ENCODE results near the gene LRRC3. TPM values are rescaled to one million over a fixed set of nuclear protein-coding genes. Genes with fewer than 3 reads are reported as not detected.
"Not testable (repeated sequence)": the region's sequence is repeated elsewhere in the genome, so short reads cannot be mapped to it uniquely, and the experiment has no call there.

The LRRC3 gene
- polyA plus RNA-seq, 3 donors, result 4.1 to 6.0 (median 5.8) TPM

- DNase-seq (ENCODE audit: extremely low read depth in 1 of 11, low read depth in 9 of 11, low spot score in 4 of 11), result no peak
Measured at GRCh38 chr21:44466351-44466954, 11.1 kb downstream of the LRRC3 start.

GRCh38 chr21:44466996-44467858 lies 11.9 kb downstream of the LRRC3 start:
- no peak for DNase-seq (ENCODE audit: extremely low read depth in 1 of 11, low read depth in 9 of 11, low spot score in 4 of 11)

DNA sequence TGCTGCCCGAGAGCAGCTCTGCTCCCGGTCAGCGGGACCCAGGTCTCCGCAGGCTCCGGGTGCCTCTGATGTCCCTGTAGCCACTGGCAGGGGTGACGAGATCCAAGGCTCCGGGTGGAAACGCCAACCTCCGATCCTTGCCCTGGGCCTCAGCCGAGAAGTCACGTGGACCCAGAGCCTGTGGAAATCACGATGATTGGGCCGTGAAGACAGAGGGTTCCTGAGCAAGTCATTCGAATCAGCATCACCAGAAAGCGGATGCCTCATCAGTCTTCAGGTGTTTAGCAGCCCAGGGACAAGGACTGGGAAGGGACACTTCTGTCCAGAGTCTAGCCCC lies 12.5 kb downstream of the LRRC3 start:
- no peak for DNase-seq (ENCODE audit: extremely low read depth in 1 of 11, low read depth in 9 of 11, low spot score in 4 of 11)

GRCh38 chr21:44471341-44471740 lies 16.0 kb downstream of the LRRC3 start:
- DNase-seq (ENCODE audit: extremely low read depth in 1 of 11, low read depth in 9 of 11, low spot score in 4 of 11), result no peak

DNA sequence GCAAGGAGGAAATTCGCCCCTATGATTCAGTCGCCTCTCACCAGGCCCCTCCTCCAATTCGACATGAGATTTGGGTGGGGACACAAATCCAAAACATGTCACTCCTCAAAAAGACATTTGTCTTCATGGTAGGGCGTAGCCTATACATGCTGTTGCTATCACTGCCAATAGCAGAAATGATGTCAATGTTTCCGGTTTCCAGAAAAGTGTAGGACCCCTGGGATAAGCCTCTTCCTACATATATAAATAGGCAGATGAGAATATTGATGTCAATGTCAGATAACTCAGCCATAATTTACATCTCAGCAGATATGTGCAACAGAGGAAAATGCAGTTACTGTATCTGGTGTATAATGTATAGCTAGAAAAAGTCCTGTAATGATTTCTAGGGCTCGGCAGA lies 16.7 kb downstream of the LRRC3 start:
- no peak for DNase-seq (ENCODE audit: extremely low read depth in 1 of 11, low read depth in 9 of 11, low spot score in 4 of 11)

DNA sequence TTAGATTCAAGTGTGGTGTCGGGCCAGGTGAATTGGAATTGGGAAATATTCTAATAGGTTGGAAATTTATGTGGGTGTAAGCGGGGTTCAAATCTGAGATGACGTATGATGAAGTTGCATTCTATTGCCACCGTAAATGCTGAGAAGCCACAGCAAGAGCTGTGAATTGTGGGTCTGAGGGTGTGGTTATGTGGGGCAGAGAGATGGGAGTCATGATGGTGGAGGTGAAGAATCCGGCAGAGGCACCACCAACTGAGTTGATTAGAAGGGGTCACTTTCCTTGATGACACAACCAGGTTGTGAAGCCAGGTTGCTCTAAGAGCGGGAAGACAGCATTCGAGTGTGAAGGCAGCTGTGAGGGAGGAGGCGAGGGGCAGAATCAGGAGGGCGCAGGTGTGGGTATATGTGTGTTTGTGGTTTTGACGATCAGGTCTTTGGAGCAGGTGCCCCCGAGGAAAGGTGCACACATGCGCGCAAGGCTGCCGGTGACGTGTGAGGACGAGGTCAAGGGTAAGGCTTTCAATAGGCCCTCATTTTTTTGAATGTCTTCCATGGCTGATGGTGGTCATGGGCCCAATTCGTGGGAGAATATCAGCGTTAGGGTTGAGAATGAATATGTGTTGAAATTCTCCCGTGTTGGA lies 18.7 kb downstream of the LRRC3 start:
- no peak for DNase-seq (ENCODE audit: extremely low read depth in 1 of 11, low read depth in 9 of 11, low spot score in 4 of 11)

DNA sequence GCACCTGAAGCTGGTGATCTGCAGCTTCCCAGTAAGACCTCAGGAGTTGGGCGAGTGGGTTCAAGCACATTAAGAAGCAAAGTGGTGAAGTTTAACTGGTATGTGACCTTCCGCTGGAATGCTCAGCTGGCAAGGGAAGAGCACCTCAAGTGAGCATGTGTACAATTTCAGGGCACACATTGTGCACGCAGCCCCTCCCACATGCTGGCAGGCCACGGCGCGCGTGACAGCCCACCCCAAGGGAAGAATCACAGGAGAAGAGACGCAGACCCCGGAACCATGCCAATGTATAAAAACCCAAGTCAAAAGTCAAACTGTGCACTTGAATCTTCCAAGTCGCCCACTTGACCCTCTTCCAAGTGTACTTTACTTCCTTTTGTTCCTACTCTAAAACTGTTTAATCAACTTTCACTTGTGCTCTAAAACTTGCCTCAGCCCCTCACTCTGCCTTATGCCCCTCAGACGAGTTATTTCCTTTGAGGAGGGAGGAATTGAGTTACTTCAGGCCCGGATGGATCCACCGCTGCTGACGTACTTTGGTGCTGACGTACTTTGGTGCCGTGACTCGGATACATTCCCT lies 20.0 kb downstream of the LRRC3 start:
- no peak for DNase-seq (ENCODE audit: extremely low read depth in 1 of 11, low read depth in 9 of 11, low spot score in 4 of 11)

- DNase-seq (ENCODE audit: extremely low read depth in 1 of 11, low read depth in 9 of 11, low spot score in 4 of 11), result no peak
Measured at GRCh38 chr21:44477131-44477530, 21.8 kb downstream of the LRRC3 start.

DNA sequence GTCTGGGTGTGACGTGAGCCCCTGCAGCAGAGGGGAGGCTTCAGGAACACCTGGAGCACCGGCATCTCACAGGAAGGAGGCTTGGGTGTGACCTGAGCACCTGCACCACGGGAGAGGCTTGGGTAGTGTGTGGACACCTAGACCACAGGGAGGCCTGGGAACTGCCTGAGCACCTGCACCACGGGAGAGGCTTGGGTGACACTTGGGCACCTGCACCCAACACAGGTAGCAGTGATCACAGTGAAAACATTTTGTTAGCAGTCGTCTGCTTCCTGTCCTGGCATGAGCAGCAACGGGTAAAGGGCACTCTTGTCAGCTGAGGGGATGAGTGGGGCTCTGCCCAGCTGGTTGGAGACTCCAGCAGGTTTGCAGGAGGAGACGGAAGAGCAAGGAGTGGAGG lies 22.4 kb downstream of the LRRC3 start:
- no peak for DNase-seq (ENCODE audit: extremely low read depth in 1 of 11, low read depth in 9 of 11, low spot score in 4 of 11)

DNA sequence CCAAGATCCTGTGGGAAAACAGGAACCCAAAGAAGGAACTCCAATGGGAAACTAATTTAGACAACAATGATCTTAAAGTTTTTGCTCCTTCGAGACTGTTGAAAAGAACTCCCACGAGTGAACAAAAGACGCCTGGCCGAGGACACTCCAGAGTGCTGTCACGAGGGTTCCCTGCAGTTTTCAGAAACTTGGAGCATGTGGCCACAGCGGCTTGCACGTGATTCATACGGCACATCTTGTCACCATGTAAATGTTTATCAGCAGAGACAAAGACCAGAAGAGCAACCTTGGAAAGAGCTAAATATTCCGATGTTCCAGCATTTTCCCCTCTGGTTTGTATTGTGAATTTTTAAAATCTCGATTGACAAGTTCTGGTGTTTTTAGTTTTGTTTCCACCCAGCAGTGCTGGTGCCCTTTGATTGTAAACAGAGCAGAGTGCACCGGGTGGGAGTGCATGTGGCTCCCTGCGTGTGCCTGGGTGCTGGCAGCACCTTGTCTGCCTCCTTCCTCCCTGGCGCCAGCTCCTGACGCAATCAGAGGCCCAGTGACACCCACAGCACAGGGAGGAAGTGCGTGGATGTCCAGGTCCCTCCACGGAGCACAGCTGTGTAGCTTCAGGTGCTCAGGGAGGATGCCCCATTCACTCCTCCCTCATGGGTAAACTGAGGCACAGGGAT lies 23.0 kb downstream of the LRRC3 start:
- no peak for DNase-seq (ENCODE audit: extremely low read depth in 1 of 11, low read depth in 9 of 11, low spot score in 4 of 11)

GRCh38 chr21:44478801-44479167 lies 23.5 kb downstream of the LRRC3 start:
- DNase-seq (ENCODE audit: extremely low read depth in 1 of 11, low read depth in 9 of 11, low spot score in 4 of 11), result no peak

- DNase-seq (ENCODE audit: extremely low read depth in 1 of 11, low read depth in 9 of 11, low spot score in 4 of 11), result not testable (repeated sequence)
Measured at GRCh38 chr21:44479556-44480199, 24.4 kb downstream of the LRRC3 start.

DNA sequence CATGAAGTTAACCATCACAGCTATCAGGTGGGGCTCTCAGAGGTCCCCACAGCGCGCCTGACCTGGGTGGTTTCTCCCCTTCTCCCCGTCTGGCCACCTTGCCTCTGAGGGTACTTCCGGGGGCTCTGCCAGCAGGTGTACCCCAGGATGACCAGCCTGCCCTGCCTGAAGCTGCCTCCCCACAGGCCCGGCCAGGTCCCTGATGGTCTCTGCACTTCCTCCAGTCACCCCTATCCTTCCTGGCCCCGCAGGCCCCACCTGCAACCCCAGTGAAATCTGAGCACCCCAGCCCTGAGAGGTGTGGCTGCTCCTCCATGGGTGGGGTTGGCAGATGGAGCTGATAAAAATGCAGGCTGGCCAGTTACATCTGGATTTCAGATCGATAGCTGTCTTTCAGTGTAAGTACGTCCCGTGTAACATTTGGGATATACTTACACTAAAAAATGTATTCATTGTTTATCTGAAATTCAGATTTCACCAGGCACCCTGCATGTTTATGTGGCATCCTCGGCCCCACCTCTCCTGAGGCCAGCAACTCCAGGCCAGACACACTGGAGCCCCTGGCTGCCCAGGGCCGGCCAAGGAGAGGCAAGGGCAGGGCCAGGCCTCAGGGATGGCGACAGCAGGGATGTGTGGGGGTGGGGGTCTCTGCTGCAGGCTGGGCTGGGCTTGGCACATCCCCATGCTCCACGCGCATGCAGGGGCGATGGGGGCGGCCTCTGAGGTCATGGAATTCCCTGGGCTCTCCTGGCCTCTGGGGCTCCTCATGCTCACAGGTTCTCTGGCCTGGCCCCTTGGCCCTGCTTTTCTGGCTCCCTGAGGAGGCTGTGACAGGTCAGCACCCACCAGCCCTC lies 25.1 kb downstream of the LRRC3 start:
- no peak for DNase-seq (ENCODE audit: extremely low read depth in 1 of 11, low read depth in 9 of 11, low spot score in 4 of 11)

- DNase-seq (ENCODE audit: extremely low read depth in 1 of 11, low read depth in 9 of 11, low spot score in 4 of 11), result no peak
Measured at GRCh38 chr21:44482581-44483287, 27.4 kb downstream of the LRRC3 start.

DNA sequence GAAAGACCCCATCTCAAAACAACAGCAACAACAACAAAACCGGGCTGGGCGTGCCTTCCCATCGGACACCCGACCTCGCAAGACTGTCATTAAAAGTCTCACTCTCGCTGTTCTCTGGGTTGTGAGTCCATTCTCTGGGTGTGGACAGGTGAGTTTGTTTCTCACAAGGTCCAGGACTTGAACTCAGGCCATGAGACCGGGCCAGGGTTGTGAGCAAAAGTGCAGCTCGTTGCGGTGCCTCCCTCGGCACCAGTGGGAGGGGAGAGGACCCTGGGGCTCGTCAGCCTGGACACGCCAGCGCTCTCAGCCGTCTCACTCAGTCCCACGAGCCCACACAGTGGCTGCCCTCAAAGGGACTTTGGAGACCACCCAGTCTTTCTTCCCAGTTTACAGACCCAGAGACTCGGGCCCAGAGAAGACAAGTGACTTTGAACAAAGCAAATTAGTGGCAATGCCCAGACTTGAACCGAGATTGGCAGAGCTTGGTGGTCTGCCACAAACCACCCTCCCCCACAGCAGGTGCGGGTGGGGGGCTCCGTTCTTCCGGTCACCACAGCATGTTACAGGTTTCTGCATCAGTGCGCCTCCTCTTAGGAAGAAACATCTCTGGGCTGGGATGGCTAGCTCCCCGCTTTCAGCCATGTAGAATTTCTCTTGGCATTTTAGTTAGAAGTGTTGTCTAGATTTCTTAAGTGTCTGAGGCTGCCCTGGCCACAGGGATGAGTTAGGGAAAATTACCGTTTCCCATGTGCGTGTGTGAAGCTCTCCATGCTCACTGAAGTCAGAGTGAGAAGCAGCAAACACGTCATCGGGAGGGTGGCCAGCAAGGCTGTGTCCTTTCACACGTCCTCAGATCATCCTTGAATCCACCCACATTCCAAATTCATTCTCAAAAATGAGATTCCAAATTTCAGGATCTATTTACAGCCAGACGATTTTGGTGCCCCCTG lies 28.3 kb downstream of the LRRC3 start:
- DNase-seq (ENCODE audit: extremely low read depth in 1 of 11, low read depth in 9 of 11, low spot score in 4 of 11), result no peak

DNA sequence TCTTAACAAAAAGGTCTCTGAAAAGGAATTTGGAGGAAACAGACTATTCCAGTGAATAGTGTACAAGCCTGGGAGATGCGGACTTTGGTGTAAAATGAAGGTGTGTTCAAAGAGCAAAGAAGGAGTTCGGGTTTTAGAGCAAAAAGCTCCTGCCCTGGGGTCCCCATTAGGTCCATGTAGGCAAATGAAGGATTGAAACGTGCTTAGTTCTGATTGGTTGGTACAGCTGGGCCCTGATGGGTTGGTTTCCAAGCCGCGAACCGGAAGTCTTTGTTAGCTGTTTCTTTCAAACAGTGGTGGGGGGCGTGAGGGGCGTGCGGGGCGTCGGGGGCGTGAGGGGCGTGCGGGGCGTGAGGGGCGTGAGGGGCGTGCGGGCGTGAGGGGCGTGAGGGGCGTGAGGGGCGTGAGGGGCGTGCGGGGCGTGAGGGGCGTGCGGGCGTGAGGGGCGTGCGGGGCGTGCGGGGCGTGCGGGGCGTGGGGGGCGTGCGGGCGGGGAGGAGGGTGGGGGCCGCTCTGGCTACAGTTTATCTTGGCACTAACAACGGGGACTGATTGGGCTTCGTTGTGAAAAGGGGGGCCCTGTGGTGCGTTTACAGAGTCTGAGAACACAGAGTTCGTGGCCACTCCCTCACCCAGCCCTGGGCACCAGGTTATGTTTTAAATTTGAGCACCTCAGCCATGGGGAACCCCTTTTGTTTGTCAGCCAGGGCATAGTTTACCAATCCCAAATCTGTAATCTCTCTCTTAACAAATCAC lies 29.4 kb downstream of the LRRC3 start:
- DNase-seq (ENCODE audit: extremely low read depth in 1 of 11, low read depth in 9 of 11, low spot score in 4 of 11), result no peak
